OCI-LY1 (cell line): ENCODE measurements around the gene MPHOSPH9.

Experiments used
- H2AFZ ChIP-seq: fragments of 200-600 bp; sonication (generic), shearing (Covaris generic); 2 replicates; pipeline ENCODE4 v1.6.0; 2014; ENCODE audit warnings: antibody characterized with exemption, mild to moderate bottlenecking, low read length
- H3F3A ChIP-seq: fragments of 200-600 bp; sonication (generic), shearing (Covaris generic); 2 replicates; pipeline ENCODE4 v1.6.0; 2014; ENCODE audit warnings: mild to moderate bottlenecking, antibody characterized with exemption, low read length, moderate library complexity; ENCODE audit not compliant: insufficient read depth
- H3K27ac ChIP-seq: fragments of 200-600 bp; sonication (generic); 2 replicates; pipeline ENCODE4 v1.5.1; 2014; ENCODE audit warnings: low read length, mixed run types, mild to moderate bottlenecking, low read depth; ENCODE audit not compliant: poor library complexity, severe bottlenecking
- H3K27me3 ChIP-seq: fragments of 200-600 bp; sonication (generic); 2 replicates; pipeline ENCODE4 v1.6.0; 2014; ENCODE audit warnings: antibody characterized with exemption, mild to moderate bottlenecking, low read length, moderate library complexity; ENCODE audit not compliant: insufficient read depth
- H3K36me3 ChIP-seq: fragments of 200-600 bp; sonication (generic); 2 replicates; pipeline ENCODE4 v1.6.1; 2014; ENCODE audit warnings: mild to moderate bottlenecking, antibody characterized with exemption, low read length, moderate library complexity, mixed read lengths; ENCODE audit not compliant: insufficient read depth
- H3K4me1 ChIP-seq: fragments of 200-600 bp; sonication (generic); 2 replicates; pipeline ENCODE4 v1.5.1; 2014; ENCODE audit warnings: mild to moderate bottlenecking, low read length, moderate library complexity; ENCODE audit not compliant: insufficient read depth, severe bottlenecking
- H3K4me2 ChIP-seq: fragments of 200-600 bp; sonication (generic), shearing (Covaris generic); 2 replicates; pipeline ENCODE4 v1.6.1; 2014; ENCODE audit warnings: low read length
- H3K4me3 ChIP-seq: fragments of 200-600 bp; sonication (generic); 2 replicates; pipeline ENCODE4 v1.5.1; 2014; ENCODE audit warnings: low read length, low read depth, mild to moderate bottlenecking, mixed read lengths; ENCODE audit not compliant: poor library complexity, severe bottlenecking
- H3K79me2 ChIP-seq: fragments of 200-600 bp; shearing (Covaris generic); 2 replicates; pipeline ENCODE4 v1.6.1; 2016; ENCODE audit warnings: mixed run types, low read length, mixed read lengths; ENCODE audit not compliant: insufficient read depth
- H3K9ac ChIP-seq: fragments of 200-600 bp; sonication (generic), shearing (Covaris generic); 2 replicates; pipeline ENCODE4 v1.6.1; 2014; ENCODE audit warnings: mild to moderate bottlenecking, low read length, mixed read lengths
- H3K9me2 ChIP-seq: fragments of 200-600 bp; sonication (generic), shearing (Covaris generic); 2 replicates; pipeline ENCODE4 v1.6.1; 2014; ENCODE audit warnings: low read depth, mild to moderate bottlenecking, low read length, mixed read lengths
- H3K9me3 ChIP-seq: fragments of 200-600 bp; shearing (Covaris generic); 2 replicates; pipeline ENCODE4 v1.6.1; 2014; ENCODE audit warnings: low read length, mixed read lengths
- H4K20me1 ChIP-seq: fragments of 200-600 bp; sonication (generic), shearing (Covaris generic); 2 replicates; pipeline ENCODE4 v1.6.0; 2016; ENCODE audit warnings: mild to moderate bottlenecking, low read length; ENCODE audit not compliant: insufficient read depth
- EZH2 ChIP-seq: fragments of 200-600 bp; sonication (generic), shearing (Covaris generic); IDR thresholded peaks from 2 replicates; pipeline ENCODE4 v1.8.0; 2017; ENCODE audit warnings: borderline replicate concordance, mixed run types, mild to moderate bottlenecking, antibody characterized with exemption, low read length, moderate library complexity, mixed read lengths
- TF ChIP-seq, protein P1 (sequence below): fragments of 200-600 bp; sonication (generic), shearing (Covaris generic); IDR thresholded peaks from 2 replicates; pipeline ENCODE4 v1.5.1; 2017; ENCODE audit warnings: mild to moderate bottlenecking, antibody characterized with exemption, low read length, moderate library complexity, mixed read lengths

MPHOSPH9 gene

DNA sequence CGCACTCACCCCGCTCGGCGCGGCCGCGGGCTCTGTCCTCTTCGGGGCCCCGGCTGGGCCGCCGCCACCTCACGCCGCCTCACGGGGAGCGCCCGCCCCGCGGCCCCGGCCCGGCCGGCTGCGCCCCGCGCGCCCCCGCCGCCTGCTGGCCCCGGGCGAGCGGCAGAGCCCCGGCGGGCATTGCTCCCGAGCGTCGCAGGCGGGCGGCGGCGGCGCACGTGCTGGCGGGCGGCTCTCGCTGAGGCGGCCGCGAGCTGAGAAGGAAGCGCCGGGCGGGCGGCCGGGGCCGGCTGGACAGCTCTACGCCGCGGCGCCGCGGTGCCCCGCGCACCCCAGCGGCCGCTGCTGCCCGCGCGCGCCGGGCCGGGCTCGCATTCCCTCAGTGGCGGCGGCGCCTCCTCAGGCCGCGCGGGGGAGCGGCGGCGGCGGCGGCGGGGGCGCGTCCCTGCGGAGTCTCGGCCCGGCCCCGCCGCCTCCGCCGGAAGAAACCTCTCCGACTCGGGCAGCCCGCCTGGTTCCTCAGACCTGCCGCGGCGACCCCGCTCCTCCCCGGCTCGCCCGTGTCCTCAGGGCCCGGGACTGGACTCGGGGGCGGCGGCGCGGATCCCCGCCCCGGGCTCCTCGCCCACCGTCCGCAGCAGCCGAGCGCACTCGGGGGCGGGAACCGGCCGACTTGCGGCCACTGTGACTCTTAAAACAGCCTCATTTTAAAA lies 82.0 kb downstream of the MPHOSPH9 start, which contains the start of gene PITPNM2:
PITPNM2 (minus strand) TSS at position 347 of the 713 bp plus-strand sequence. CDS start 116,500 bp downstream, outside the sequence.
- H2AFZ ChIP-seq, result no peak within 1 kb of the TSS

GRCh38 chr12:123150275-123150743 lies 82.6 kb downstream of the MPHOSPH9 start:
- H2AFZ ChIP-seq, result no peak overlapping the region
- H3K9me3 ChIP-seq, result no peaks in the 10 kb centered on the region
- no peaks in the 10 kb centered on the region for H3K9me2 ChIP-seq
- no peak for TF ChIP-seq EZH2
- TF ChIP-seq, protein P1, sequence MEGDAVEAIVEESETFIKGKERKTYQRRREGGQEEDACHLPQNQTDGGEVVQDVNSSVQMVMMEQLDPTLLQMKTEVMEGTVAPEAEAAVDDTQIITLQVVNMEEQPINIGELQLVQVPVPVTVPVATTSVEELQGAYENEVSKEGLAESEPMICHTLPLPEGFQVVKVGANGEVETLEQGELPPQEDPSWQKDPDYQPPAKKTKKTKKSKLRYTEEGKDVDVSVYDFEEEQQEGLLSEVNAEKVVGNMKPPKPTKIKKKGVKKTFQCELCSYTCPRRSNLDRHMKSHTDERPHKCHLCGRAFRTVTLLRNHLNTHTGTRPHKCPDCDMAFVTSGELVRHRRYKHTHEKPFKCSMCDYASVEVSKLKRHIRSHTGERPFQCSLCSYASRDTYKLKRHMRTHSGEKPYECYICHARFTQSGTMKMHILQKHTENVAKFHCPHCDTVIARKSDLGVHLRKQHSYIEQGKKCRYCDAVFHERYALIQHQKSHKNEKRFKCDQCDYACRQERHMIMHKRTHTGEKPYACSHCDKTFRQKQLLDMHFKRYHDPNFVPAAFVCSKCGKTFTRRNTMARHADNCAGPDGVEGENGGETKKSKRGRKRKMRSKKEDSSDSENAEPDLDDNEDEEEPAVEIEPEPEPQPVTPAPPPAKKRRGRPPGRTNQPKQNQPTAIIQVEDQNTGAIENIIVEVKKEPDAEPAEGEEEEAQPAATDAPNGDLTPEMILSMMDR, result no peak
- peak overlapping the region; percentile 91 for H3K27ac ChIP-seq
- H3F3A ChIP-seq, result no peaks in the 10 kb centered on the region
- peak overlapping the region; percentile 71 for H3K4me2 ChIP-seq
- H3K9ac ChIP-seq, result peak overlapping the region; percentile 100
- peaks cover 70% of the 10 kb centered on the region for H3K4me1 ChIP-seq
- H4K20me1 ChIP-seq, result no peaks in the 10 kb centered on the region
- H3K36me3 ChIP-seq, result peaks cover 54% of the 10 kb centered on the region
- no peaks in the 10 kb centered on the region for H3K27me3 ChIP-seq
- peak overlapping the region; percentile 92 for H3K4me3 ChIP-seq
- H3K79me2 ChIP-seq, result peaks cover 67% of the 10 kb centered on the region

More for the DNA sequence above, 82.0 kb downstream of the MPHOSPH9 start, which contains the start of gene PITPNM2:
- no peaks in the 10 kb centered on the region for H3K27me3 ChIP-seq
- peak within 1 kb of the TSS; percentile 91 for H3K27ac ChIP-seq
- no peaks in the 10 kb centered on the region for H3K9me3 ChIP-seq
- H3K4me1 ChIP-seq, result peaks cover 66% of the 10 kb centered on the region
- H3K9ac ChIP-seq, result peak within 1 kb of the TSS; percentile 100
- no peaks in the 10 kb centered on the region for H4K20me1 ChIP-seq
- no peaks in the 10 kb centered on the region for H3K9me2 ChIP-seq
- H3K4me3 ChIP-seq, result peak within 1 kb of the TSS; percentile 92
- H3K36me3 ChIP-seq, result peaks cover 54% of the 10 kb centered on the region
- 0 out of 2 replicates have a peak, but pooled peaks cover 4% of the 10 kb centered on the region for H3F3A ChIP-seq
- H3K79me2 ChIP-seq, result peaks cover 61% of the 10 kb centered on the region
- TF ChIP-seq, protein P1, result no peak
- TF ChIP-seq EZH2, result no peak
- H3K4me2 ChIP-seq, result peak within 1 kb of the TSS; percentile 99

DNA sequence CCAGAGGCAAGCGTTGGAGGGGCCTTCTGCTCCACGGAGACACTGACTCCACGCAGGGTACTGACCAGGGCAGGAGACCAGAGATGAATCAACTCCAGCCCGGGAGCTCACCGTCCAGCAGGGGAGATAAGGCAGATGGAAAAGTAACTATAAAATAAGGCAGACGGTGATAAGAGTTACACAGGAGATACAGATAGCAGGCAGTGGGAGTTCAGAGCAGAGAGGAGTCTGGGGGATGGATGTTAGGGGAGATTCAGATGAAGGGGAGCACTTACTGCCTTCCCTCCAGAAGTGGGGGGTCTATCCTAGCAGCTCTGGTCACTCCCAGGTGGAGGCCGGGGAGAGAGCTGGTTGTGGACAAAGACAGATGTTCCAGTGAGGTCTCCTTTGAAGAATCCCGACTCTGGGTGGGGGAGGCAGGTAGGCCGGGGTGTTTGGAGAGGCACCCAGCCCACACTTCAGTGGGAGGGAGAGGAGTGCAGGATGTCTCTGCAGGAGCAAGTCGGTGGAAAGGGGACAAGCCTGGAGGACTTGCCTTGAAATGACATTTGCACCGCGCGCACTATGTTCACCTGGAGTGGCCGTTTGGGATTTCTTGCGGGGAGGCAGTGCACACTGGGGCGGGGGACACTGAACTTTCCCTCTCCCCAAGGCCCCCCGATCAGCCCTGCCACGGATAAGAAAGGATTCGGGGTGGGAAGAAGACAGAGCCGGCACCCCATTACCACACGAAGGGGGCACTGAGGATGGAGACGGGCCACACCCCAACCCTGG lies 83.3 kb downstream of the MPHOSPH9 start:
- peak overlapping the region; percentile 100 for H3K9ac ChIP-seq

More for the DNA sequence above, 83.3 kb downstream of the MPHOSPH9 start:
- Histone ChIP-seq H2AFZ (no peak overlapping the region), H3K4me3 (peak overlapping the region; percentile 92), H3K4me2 (peak overlapping the region; percentile 71), H4K20me1 (no peaks in the 10 kb centered on the region), H3K9me3 (no peaks in the 10 kb centered on the region), H3K9me2 (no peaks in the 10 kb centered on the region), H3K27ac (peak overlapping the region; percentile 91), H3K79me2 (peaks cover 73% of the 10 kb centered on the region), H3K4me1 (peaks cover 77% of the 10 kb centered on the region), H3K36me3 (peaks cover 55% of the 10 kb centered on the region), H3F3A (no peaks in the 10 kb centered on the region), H3K27me3 (no peaks in the 10 kb centered on the region)
- TF ChIP-seq, protein P1, result no peak
- no peak for TF ChIP-seq EZH2
